ENCODE results near the gene DDX1. TPM values are rescaled to one million over a fixed set of nuclear protein-coding genes. Genes with fewer than 3 reads are reported as not detected.

The DDX1 gene
- total RNA-seq, 1 experiment from 2014 or later, result 163 TPM

DNA sequence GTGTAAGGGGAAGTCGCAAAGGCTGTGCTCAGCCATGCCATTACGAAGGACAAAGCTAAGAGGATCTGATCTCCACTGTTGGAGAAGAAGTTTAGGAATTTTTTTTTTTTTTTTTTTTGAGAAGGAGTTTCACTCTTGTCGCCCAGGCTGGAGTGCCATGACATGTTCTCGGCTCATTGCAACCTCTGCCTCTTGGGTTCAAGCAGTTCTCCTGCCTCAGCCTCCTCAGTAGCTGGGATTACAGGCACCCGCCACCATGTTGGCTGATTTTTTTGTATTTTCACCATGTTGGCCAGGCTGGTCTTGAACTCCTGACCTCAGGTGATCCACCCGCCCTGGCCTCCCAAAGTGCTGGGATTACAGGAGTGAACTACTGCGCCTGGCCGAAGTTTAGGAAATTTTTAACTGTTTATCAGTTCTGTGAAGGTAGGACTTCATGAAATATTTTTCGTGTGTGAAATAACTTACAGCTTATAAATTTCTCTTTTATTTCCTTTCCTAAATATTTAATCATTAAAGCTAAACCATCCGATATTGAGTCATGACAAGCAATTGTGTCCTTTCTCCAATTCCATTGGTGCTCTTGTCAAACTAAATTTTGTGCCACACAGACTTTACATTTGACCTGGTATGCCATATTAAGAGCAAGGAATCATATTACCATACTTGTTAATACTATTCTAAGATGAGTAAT is 22.2 kb downstream of the DDX1 start:
- peaks cover 6% of the 10 kb centered on the region for H3K4me1 Mint-ChIP-seq (ENCODE audit: low read depth, unreplicated experiment)
- TF ChIP-seq, protein P1, sequence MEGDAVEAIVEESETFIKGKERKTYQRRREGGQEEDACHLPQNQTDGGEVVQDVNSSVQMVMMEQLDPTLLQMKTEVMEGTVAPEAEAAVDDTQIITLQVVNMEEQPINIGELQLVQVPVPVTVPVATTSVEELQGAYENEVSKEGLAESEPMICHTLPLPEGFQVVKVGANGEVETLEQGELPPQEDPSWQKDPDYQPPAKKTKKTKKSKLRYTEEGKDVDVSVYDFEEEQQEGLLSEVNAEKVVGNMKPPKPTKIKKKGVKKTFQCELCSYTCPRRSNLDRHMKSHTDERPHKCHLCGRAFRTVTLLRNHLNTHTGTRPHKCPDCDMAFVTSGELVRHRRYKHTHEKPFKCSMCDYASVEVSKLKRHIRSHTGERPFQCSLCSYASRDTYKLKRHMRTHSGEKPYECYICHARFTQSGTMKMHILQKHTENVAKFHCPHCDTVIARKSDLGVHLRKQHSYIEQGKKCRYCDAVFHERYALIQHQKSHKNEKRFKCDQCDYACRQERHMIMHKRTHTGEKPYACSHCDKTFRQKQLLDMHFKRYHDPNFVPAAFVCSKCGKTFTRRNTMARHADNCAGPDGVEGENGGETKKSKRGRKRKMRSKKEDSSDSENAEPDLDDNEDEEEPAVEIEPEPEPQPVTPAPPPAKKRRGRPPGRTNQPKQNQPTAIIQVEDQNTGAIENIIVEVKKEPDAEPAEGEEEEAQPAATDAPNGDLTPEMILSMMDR (IDR thresholded peaks at IDR 0.05; ENCODE audit: insufficient read depth in 1 of 2, low read depth in 1 of 2, low read length in 1 of 2, severe bottlenecking in 1 of 2, unreplicated experiment in 1 of 2), result no peak
- no peaks in the 10 kb centered on the region for H3K9me3 Mint-ChIP-seq (ENCODE audit: unreplicated experiment)
- Histone ChIP-seq H3K27me3 (replicated peaks; ENCODE audit: control insufficient read depth, insufficient read depth, low read length) (no peaks in the 10 kb centered on the region), H3K4me3 (ENCODE audit: low read depth, low read length) (no peak overlapping the region), H3K36me3 (ENCODE audit: control insufficient read depth, insufficient read depth, low read length) (peaks cover 5% of the 10 kb centered on the region), H3K9me3 (no peaks in the 10 kb centered on the region), H3K4me1 (no peaks in the 10 kb centered on the region)
- no peak overlapping the region for H3K27ac Mint-ChIP-seq (ENCODE audit: unreplicated experiment)
- ChIA-PET POLR2A (no interaction called here), CTCF (no interaction called here)
- peaks cover 67% of the 10 kb centered on the region for H3K36me3 Mint-ChIP-seq (ENCODE audit: insufficient read depth, unreplicated experiment)
- DNase-seq, result no peak
- H3K27me3 Mint-ChIP-seq (ENCODE audit: insufficient read depth, unreplicated experiment), result no peaks in the 10 kb centered on the region
- no TSS peak for BruUV-seq (replicated peaks)
- H3K4me3 Mint-ChIP-seq (ENCODE audit: unreplicated experiment), result no peak overlapping the region
- intact Hi-C loops (cut with micrococcal nuclease; ENCODE audit: unreplicated experiment), result no loop called here

DNA sequence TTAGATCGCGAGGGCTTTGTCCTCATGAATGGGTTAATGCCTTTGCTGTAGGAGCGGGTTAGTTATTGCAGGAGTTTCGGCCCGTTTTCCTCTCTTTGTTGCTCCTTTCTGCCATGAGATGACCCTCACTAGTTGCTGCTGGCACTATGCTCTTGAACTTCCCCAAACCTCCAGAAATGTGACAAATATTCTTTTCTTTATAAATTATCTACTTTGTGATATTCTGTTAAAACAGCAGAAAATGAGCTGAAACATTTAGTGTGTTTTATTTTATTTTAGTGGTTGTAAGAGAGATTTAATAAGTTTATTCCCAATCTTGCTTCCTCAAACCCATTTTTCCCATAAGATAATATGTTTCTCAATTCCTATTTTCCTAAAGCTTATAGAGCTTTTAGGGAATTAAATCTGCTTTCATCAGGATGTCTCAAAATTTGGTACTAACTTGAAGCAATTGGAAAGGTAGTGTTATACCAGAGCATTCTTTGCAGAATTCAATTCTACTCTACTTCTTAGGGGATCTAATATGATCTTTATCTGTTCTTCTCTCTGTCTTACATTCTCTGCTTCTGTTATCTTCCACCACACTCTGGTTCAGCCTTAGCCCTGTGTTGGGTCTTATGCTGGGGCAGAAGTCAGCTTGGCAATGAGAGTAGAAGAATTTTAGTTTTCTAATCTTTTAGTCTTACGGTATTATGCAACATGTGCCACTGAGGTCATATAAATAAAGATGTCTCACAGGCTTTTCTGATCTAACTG is 23.1 kb downstream of the DDX1 start:
- TF ChIP-seq, protein P1 (IDR thresholded peaks at IDR 0.05; ENCODE audit: insufficient read depth in 1 of 2, low read depth in 1 of 2, low read length in 1 of 2, severe bottlenecking in 1 of 2, unreplicated experiment in 1 of 2), result no peak
- no peaks in the 10 kb centered on the region for H3K9me3 Mint-ChIP-seq (ENCODE audit: unreplicated experiment)
- intact Hi-C loops (cut with micrococcal nuclease; ENCODE audit: unreplicated experiment), result no loop called here
- H3K36me3 Mint-ChIP-seq (ENCODE audit: insufficient read depth, unreplicated experiment), result peaks cover 63% of the 10 kb centered on the region
- Histone ChIP-seq H3K4me1 (no peaks in the 10 kb centered on the region), H3K36me3 (ENCODE audit: control insufficient read depth, insufficient read depth, low read length) (peaks cover 5% of the 10 kb centered on the region), H3K4me3 (ENCODE audit: low read depth, low read length) (no peak overlapping the region), H3K9me3 (no peaks in the 10 kb centered on the region), H3K27me3 (replicated peaks; ENCODE audit: control insufficient read depth, insufficient read depth, low read length) (no peaks in the 10 kb centered on the region)
- H3K27ac Mint-ChIP-seq (ENCODE audit: unreplicated experiment), result no peak overlapping the region
- no peak for DNase-seq
- POLR2A ChIA-PET, result no interaction called here
- no TSS peak for BruUV-seq (replicated peaks)
- H3K4me1 Mint-ChIP-seq (ENCODE audit: low read depth, unreplicated experiment), result peaks cover 6% of the 10 kb centered on the region
- H3K4me3 Mint-ChIP-seq (ENCODE audit: unreplicated experiment), result no peak overlapping the region
- CTCF ChIA-PET, result no interaction called here
- H3K27me3 Mint-ChIP-seq (ENCODE audit: insufficient read depth, unreplicated experiment), result no peaks in the 10 kb centered on the region

DNA sequence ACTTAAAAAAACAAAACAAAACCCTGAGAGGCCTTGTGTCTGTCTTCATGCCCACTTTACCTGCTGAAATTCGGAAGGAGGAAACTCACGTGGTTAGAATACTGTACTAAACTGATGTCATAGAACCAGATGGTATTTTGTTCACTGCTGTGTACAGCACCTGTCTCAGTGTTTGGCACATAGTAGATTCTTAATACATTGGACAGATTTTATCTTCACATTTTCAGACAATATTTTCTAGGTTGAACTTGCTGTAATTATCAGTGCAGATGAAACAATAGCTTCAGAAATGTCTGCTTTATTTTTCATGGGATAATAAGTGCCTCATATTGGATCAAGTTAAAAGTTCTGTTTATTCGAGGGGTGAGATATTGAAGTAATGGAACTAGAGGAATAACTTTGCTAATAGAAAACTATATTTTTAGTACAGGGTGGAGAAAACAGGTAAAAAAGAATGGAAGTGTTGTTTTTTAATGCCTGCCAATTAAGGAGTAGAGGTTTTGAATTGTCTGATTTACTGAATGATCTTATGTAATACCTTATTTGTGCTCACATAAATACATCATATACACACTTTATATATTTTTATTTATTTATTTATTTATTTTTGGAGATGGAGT is 23.7 kb downstream of the DDX1 start:
- no peaks in the 10 kb centered on the region for H3K9me3 ChIP-seq
- Mint-ChIP-seq H3K27me3 (ENCODE audit: insufficient read depth, unreplicated experiment) (no peaks in the 10 kb centered on the region), H3K4me3 (ENCODE audit: unreplicated experiment) (no peak overlapping the region), H3K9me3 (ENCODE audit: unreplicated experiment) (no peaks in the 10 kb centered on the region), H3K36me3 (ENCODE audit: insufficient read depth, unreplicated experiment) (peaks cover 56% of the 10 kb centered on the region), H3K27ac (ENCODE audit: unreplicated experiment) (no peak overlapping the region), H3K4me1 (ENCODE audit: low read depth, unreplicated experiment) (peaks cover 6% of the 10 kb centered on the region)
- BruUV-seq (replicated peaks), result no TSS peak
- H3K4me3 ChIP-seq (ENCODE audit: low read depth, low read length), result no peak overlapping the region
- TF ChIP-seq, protein P1 (IDR thresholded peaks at IDR 0.05; ENCODE audit: insufficient read depth in 1 of 2, low read depth in 1 of 2, low read length in 1 of 2, severe bottlenecking in 1 of 2, unreplicated experiment in 1 of 2), result no peak
- intact Hi-C loops (cut with micrococcal nuclease; ENCODE audit: unreplicated experiment), result no loop called here
- no peak for DNase-seq
- H3K36me3 ChIP-seq (ENCODE audit: control insufficient read depth, insufficient read depth, low read length), result 0 out of 2 replicates have a peak, but pooled peaks cover 2% of the 10 kb centered on the region
- H3K27me3 ChIP-seq (replicated peaks; ENCODE audit: control insufficient read depth, insufficient read depth, low read length), result no peaks in the 10 kb centered on the region
- ChIA-PET POLR2A (no interaction called here), CTCF (no interaction called here)
- no peaks in the 10 kb centered on the region for H3K4me1 ChIP-seq

All from Caco-2 (cell line).